Bone marrow (tissue), 2 donors: ENCODE data around the gene MRGPRE.

ENCODE experiments used
- DNase-seq, 2 donors: peaks; one replicate each; lab custom pipeline; 2025; lab: John Stamatoyannopoulos, UW

The MRGPRE gene

DNA sequence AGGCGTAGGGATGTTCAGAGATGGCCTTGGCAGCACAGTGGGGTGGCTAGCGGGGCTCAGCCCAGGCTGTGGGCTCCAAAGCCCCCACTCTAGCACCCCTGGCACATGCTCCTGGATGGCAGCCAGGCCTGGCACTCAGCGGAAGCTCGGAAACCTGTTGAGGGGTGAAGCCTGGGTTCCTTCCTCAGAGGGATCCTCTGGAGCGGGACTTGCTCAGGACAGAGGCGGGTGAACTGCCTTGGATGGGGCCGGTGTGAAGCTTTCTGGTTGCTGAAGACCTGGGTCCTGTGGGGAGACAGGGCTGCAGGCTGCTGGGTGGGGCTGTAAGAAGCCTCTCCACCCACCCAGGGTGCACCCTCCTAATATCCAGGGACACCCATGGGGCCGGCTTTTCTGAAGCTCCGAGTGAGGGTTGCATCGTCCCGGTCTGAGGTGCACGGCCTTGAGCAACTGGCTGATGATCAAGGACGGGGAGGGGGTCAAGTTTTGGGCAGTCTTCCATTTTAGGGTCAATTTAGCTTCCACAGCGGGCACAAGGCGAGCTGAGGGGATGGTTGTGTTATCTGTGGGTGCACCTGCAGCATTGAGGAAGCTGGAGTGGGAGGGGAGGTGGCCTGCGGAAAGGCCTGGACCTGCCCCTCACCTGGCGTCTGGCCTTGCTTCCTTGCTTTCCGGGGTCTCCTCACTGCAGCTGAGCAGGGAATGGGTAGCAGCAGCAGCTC lies 5.2 kb downstream of the MRGPRE start:
- DNase-seq, result no peak

DNA sequence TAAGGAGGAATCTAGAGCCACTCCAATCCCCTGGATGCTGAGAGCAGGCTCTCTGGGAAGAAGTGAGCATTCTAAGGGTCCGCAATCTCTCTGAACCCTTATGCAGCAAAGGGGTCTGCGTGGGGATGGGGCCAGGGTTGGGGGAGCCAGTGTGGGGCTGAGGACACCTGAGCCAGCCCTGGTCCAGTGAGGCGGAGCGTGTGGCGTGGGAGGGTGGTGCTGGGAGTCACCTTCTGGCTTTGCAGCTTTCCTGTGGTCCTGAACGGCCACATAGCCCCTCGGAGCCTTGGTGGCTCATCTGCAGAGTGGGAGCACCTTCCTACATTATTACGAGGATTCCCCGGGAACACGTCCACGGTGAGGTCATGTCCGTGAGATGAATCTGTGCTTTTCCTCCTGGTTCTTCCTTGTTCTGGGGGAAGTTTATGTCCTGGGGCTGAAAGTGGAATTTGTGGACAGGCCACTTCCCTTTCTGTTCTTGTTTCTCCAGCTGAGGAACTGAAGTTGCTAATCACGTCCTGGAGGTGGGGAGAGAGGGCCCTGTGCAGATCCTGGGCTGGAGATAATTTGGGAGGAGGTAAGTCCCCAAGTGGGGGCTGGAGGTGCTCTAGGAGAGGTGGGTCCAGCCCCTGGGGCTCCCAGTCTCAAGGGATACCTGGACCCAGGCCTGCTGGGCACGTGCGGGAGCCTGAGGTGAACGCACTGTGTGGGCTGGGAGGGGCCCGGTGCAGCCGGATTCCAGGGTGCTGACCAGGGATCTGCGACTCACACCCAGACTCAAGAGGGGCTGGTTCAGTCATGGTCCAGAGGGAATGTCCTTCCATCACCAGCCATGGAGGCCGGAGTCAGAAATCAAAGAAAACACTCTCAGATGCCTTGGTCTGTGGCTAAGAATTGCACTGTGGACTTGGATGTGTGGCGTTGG lies 6.1 kb downstream of the MRGPRE start:
- DNase-seq, result no peak

DNA sequence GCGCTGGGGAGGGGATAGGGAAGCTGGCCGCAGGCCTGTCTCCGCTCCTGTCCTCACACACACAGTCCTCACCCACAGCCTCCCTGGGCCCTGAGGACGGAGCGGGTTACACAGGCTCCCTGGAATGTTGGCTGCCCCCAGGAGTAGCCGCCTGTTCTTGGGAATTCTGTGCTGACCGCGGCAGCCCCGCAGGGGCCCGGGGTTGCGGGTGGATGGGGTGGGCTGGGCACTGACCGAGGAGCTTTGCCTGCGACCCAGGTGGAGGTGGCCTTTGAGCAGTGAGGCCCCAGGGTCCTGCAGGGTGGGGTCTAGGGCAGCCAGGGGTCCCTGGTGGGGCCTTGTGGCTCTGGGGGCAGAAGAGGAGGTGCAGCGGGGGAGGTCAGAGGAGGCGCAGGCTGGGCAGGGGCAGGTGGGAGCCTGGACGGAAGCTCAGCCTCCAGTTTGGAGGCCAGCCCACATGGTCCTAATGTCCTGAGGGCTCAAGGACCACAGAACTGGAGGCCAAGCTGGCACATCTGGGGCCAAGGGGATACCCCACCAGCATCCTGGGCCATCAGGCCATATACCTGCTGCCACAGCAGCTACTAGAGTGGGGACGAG lies 7.0 kb downstream of the MRGPRE start:
- no peak for DNase-seq

DNA sequence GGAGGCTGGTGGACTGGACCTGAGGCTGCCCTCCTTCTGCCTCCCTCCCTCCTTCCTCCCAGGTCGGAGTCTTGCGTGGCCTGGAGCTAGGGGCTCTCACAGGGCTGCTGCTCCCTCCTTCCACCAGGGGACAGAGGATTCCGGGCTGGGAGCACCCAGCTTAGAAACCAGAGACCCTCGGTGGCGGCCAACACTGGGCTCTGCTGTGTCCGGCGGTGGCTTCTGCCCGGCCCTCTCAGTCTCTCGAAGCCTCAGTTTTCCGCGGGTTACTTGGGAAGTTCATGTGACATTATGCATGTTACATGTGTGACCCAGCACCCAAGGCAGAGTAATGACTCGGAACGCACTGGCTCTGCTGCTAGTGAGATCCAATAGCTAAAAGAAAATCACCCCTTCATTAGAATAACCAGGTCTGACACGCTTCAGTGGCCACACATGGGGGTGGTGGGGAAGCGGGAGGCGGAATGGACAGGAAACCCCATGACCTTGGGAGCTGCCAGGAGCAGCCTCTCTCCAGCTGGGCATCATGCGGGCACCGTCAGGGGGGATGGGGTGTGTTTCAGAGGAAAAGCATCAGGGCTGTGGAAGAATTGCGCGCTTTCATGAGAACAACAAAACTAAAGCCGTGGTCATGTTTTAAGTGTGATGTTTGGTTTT lies 7.7 kb downstream of the MRGPRE start:
- DNase-seq, result no peak

DNA sequence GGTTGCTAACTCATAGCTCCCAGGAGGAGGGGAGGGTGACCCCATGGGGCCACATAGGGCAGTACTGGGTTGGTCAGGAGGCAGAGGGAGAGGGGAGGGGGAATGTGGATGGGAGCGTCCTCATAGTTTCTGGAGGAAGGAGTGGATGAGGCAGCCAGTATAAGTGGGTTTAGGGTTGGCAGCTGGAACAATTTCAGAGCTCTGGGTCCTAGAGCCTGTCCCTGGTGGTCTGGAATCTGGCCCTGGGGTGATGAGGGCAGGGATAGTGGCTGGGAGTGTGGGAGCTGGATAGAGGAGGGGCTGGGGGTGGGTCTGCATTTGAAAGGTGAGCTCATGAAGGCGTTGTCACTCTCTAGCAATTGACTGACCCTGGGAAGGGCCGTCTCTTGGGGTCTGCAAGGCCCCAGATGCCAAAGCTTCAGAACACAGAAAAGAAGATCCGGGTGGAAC lies 8.3 kb downstream of the MRGPRE start:
- DNase-seq, result no peak

DNA sequence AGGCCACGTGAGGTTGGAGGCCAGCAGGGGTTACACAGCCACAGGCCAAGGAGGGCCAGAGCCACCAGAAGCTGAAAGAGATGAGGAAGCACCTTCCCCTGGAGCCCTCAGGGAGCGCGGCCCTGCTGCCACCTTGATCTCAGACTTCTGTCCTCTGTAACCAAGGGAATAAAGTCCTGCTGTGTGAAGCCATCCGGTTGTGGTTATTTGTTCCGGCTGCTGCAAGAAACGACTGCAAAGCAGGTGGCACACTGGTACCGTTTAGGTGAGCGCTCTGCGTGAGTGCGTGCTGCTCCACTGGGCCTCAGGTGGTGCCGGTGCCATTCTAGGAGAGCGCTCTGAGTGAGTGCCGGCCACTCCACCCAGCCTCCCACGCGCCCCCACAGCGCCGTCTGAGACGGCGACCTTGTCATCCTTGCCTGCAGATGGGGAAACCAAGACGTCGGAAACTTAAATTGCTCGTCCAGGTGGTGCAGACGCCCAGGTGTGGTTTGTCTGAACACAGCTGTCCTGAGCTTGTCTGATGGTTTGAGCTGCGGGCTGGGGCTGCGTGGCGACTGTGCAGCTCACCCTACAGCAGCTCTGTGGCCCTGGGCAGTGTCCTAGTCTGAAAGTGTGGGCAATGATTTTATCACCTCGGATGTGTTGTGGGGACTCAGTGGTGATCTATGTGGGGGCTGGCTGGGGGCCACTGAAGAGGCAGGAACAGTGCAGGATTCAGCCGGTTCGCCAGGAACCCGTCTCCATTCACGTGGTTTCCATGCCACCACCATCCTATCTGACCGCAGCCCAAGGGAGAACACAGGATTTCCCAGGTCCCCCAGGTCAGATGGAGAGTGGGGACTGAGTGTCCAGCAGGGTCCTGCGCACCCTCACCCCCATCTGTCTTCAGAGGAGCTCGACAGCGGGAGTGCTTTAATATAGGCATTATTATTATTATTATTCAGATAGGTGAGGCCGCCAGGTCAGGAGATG lies 9.0 kb downstream of the MRGPRE start:
- no peak for DNase-seq

DNA sequence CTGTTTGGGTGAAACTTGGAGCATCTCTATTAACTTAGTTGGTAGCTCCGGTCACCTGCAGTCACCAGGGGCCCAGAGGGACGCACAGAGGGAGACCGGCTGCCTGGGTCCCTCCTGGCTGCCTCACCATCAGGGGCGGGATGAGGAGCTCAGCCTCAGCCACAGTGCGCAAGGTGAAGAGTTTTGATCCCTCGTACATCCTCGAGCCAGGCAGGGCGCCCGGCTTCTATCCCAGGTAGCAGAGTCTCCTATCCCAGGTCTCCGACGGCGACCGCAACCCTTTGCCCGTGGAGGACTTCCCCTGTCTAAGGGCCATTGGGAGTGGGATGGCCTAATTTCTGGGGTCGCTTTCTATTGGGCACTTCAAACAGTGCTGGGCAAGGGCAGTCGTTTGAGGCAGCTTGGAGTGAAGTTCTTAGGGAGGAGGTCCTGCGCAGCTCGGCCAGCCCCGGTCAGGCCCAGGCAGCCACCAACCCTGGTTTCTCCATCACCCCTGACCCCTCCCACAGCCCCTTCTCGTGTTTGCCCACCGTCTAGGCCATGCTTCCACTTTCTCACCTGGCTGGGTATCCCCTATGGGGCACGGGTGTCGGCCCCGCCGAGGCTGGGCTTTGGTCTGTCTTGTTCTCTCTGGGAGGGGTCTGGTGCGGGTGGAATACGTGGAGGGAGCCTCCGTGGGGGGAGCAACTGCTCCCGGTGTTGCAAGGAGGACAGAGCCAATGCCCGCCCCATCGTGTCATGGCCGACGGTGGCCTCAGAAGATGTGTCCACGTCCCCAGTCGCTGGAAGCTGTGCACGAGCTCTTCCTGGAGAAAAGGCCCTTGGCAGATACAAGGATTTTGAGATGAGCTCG lies 10.0 kb downstream of the MRGPRE start:
- DNase-seq, result no peak

DNA sequence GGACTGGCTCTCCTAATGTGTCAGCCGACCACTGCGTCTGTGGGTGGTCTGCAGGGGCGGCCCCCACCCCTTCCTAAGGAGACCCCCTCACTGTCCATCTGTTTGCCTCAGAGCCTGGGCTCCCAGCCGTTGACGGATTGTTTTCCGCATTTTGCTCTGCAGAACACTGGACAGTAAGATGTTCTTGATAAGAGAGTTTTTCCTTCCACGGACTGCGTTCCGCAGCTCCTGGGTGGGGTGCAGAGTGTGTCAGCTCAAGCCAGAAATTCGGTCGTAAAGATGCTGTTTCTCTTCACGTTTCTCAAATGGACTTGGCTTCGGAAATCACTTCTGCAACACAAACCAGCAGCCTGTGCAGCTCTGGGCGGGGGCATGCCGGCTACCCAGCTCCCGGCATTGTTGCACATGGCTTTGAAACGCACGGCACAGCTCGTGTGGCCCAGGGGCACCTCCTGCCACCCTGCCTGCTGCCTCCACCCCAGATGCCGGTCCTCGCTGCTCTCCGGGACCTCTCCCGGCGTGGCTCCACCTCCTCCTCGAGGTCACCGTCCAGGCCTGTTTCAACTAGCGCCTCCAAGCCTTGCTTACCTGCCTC lies 10.7 kb downstream of the MRGPRE start:
- no peak for DNase-seq

DNA sequence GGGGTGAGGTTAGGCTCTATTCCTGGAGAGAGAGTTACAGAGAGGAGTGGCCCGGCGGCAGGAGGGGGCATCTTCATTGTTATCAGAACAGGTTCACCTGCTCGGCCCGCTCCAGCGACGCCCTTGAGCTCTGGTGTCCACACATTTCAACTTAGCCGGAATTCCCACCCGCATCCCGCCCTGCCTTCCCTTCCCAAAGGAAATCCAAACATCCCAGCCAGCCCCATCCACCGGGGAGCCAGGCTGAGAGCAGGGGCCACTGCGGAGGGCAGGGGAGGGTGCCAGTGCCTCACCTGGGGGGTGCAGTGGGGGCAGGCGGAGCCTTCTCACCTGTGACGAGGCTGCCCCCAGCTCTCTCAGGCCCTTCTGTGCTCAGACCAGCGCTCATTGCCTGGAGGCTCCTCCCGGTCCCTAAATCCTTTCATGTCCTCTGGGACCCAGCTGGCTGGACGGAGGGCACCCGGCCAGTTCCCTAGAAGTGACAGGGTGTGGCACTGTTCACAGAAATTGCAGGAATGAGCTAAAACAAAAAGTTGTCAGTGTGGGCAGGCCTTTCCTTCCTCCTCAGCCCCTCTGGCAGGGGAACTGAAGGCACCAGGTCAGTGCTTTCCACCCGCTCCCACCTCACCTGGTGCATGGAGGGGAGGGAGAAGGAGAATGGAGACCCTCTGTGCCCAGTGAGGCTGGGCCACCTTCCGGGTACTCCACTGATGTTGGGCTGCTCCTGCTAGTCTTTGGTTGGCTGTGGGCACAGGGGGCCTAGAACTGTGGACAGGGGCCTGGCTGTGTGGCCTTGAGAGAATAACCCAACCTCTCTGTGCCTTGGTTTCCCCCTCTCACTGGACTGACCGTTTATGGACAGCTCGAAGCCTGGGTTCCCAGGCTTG lies 11.5 kb downstream of the MRGPRE start:
- no peak for DNase-seq

DNA sequence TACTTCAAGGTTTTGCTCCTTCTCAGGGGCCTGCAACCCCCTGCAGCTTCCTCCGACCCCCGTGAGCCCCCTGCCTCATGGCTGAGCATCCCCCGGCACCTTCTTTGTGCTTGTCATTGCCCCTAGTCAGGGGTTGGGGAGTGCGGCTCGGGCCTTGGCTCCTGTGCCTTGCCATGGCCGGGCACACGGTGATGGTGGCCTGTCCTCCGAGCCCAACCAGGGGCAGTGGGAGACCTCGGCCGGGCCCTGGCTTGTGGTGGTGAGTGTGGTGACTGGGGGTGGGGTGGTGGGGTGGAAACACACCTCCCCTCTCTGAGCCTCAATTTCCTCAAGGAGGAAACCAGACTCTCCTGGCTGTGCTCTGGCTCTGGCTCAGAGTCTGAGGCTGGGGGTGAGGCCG lies 12.1 kb downstream of the MRGPRE start:
- DNase-seq, result no peak

DNA sequence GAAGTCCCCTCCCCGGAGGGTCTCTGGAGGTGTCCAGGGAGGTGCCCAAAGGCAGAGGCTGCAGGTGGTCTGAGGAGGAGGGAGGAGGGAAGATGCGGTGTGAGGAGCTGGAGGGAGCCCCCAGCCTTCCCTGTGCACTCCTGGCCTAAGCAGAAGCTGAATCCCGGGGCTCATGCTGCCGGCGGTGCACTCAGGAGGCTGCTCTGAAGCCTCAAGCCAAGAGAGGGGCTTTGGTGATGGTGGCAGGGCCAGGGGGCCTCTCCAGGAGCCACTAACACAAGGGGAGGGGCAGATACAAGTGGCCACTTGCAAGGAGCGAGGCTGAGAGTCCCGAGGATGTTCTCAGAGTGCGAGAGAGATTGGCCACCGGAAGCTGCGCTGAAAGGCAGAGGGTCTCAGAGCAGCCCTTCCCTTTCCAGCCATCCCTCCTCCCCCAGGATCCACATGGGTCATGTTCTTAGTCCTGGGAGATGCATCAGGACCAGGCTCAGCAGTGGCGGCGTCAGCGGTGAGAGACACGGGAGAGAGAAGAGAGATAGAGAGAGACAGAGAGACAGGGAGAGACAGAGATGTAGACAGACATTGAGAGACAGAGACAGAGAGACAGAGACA lies 12.8 kb downstream of the MRGPRE start:
- no peak for DNase-seq

DNA sequence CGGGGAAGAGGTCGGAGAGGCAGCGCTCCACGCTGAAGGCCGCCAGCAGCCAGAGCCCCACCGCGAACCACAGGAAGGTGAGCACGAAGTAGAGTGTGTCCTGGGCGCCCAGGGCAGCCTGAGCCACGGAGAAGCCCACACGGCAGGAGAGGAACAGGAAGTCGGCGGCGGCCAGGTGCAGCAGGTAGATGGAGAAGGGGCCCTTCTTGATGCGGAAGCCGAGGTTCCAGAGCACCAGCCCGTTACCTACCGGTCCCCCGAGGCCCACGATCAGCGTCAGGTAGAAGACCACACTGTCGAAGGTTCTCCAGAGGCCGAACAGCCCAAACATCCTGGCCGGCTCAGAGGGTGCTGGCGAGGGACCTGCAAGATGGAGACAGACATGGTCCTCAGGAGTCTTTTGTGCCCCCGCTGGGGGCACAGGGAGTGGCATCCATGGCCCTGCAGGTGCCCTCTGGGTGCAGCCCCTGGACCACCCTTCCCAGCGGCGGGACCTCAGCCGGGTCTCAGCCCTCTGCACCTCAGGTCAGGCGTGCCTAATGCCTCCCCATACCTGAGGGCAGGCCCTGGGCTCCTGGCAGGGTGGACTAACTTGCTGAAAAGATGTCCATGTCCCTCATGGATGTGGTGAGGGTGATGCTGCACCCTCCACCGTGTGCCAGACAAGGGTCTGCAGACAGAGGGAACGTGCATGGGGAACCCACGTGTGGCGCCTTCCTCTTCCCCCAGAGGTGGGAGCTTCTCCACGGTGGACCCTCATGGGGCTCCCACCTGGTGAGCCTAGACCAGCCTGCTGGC lies 13.5 kb downstream of the MRGPRE start, which contains the start of gene MRGPRG:
TSS of gene MRGPRG (minus strand) at position 331 of the 798 bp plus-strand sequence. CDS start at position 331, 0 bp downstream.
- no peak for DNase-seq

DNA sequence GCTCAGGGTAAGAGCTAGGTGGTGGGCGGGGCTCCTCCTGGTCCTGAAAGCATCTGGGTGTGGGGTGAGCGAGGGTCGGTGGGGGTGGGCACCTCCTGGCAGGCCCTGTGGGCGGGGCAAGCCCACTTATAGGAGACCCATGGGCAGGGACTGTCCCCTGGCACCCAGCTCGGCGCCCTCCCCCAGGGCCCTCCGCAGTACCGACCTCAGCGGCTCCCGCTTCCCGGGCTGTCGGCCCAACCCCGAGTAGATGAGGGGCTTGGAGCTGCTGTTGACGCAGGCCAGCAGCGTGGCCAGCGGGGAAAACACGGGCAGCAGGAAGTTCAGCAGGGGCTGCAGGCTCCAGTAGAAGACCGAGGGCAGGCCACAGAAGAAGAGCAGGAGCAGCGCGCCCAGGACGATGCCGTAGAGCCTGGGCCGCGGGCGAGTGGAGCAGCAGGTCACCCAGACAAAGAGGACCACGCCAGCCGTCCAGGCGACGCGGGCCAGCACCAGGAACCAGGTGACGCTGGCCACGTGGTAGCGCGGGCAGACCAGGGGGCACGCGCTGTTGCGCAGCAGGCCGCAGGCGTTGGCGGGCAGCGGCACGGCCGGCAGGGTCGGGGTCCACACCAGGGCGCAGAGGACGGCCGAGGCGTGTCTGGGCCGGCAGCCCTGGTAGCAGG lies 14.3 kb downstream of the MRGPRE start:
- no peak for DNase-seq

DNA sequence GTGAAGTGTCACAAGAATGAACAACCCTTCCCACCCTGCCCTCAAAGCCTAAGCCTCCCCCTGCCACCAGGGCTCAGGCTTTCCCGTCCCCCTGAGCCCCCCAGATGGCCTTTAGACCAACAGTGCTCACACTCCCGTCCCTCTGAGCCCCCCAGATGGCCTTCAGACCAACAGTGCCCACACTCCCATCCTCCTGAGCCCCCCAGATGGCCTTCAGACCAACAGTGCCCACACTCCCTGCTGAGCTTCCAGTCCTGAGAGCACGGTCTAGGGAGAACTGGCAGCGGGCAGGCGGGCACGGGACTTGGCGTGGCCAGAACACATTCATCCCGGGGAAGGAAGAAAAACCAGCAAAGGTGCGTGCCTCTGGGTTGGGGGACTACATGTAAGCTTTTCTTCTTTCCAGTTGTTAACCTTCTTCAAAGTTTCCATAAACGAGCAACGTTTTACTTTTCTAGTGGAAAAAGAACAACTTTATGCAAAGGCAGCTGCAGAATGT lies 16.1 kb downstream of the MRGPRE start:
- DNase-seq, result no peak

DNA sequence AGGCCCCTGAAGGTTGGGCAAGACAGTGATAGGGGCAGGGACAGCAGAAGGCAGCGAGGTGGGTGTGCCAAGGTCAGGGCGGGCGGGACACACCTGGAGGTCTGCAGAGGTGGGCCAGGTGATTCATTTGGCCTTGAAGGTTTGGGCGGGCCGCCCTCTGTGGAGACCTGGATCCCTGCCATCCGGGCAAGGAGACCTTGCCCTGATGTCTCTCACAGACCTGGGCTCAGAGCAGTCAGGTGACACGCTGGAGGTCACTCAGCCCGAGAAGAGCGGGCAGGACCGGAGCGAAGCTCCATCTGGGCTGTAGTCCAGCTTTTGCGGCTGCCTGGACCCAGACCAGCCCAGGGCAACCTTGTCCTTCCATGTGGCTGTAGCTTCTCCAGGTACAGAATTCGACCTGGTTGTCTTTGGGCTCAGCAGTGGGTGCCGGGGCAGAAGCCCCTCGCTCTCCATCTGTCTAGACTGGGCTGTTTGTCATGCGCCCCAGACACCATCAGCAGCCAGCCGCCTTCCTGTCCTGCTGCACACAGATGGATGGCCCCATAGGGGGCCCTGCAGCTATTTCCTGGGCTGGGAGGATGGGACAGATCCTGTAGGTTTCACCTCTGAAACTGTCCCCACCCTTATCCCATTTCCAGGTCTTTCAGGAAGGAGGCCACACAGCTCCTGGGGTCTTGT lies 16.7 kb downstream of the MRGPRE start:
- DNase-seq, result no peak

DNA sequence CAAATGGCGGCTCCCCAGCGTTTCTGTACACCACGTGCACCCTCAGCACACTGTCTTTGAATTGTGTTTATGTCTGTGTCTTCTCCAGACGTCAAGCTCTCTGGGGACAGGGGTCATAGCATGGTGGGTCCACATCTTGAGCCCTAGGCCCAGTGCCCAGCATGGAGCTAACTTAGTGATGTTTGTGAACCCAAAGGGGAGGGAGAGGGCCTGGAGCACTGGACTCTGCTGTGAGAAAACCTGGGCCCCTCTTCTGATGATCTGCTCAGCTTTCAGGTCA lies 17.9 kb downstream of the MRGPRE start:
- DNase-seq, result no peak
